Measurements from ENCODE around the gene PCBD2.

DNA sequence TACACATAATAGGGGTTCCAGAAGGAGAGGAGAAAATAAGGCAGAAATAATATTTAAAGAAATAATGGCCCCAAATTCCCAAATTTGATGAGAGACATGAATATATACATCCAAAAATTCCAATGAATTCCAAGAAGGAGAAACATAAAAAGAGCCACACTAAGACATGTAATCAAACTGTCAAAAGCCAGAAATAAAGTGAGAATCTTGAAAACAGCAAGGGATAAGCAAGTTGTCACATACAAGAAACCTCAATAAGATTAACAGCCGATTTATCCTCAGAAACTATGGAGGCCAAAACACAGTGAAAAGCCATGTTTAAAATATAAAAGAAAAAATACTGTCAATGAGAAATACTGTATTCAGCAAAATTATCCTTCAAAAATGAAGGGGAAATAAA lies 77.3 kb downstream of the PCBD2 start:
- TF ChIP-seq, protein P1, sequence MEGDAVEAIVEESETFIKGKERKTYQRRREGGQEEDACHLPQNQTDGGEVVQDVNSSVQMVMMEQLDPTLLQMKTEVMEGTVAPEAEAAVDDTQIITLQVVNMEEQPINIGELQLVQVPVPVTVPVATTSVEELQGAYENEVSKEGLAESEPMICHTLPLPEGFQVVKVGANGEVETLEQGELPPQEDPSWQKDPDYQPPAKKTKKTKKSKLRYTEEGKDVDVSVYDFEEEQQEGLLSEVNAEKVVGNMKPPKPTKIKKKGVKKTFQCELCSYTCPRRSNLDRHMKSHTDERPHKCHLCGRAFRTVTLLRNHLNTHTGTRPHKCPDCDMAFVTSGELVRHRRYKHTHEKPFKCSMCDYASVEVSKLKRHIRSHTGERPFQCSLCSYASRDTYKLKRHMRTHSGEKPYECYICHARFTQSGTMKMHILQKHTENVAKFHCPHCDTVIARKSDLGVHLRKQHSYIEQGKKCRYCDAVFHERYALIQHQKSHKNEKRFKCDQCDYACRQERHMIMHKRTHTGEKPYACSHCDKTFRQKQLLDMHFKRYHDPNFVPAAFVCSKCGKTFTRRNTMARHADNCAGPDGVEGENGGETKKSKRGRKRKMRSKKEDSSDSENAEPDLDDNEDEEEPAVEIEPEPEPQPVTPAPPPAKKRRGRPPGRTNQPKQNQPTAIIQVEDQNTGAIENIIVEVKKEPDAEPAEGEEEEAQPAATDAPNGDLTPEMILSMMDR (conservative IDR thresholded peaks at IDR 0.05) = no peak
- TF ChIP-seq EZH2 (IDR thresholded peaks at IDR 0.05; ENCODE audit: low read depth) = no peak

Data from PC-9 (cell line).